ENCODE data around the gene ALDOA.

GRCh38 chr16:30025156-30025555 is 40.4 kb upstream of the ALDOA start:
- TF ChIP-seq CTCF (IDR thresholded peaks at IDR 0.05) (no peak), EP300 (IDR thresholded peaks at IDR 0.05) (no peak), POLR2AphosphoS5 (IDR thresholded peaks at IDR 0.05) (no peak), POLR2A (IDR thresholded peaks at IDR 0.05) (no peak)
